Measurements from ENCODE around the gene PIK3CA. TPM values are rescaled to one million over a fixed set of nuclear protein-coding genes. Genes with fewer than 3 reads are reported as not detected.
"Not testable (repeated sequence)": the region's sequence is repeated elsewhere in the genome, so short reads cannot be mapped to it uniquely, and the experiment has no call there.

Gene PIK3CA
- total RNA-seq, 2 experiments from 2014 or later, result 14.1 to 20.8 TPM

GRCh38 chr3:179266701-179267211, 118.6 kb downstream of the PIK3CA start:
- no peak for TF ChIP-seq CTCF (IDR thresholded peaks at IDR 0.05)
- H3K36me3 Mint-ChIP-seq (ENCODE audit: low read depth), result no peaks in the 10 kb centered on the region
- H3K9me3 Mint-ChIP-seq, result no peaks in the 10 kb centered on the region
- intact Hi-C loops (cut with micrococcal nuclease), result no loop called here
- DNase-seq (no peak), ATAC-seq (no peak)
- no peak overlapping the region for H3K4me3 Mint-ChIP-seq
- POLR2A ChIA-PET, result no interaction called here
- CTCF ChIA-PET, result interaction anchor here (1.0 kb wide), 1 partner anchor 162 kb away, joined by 3 read pairs; no protein-coding TSS in a partner anchor
- no peak overlapping the region for H3K27ac Mint-ChIP-seq
- H3K27me3 Mint-ChIP-seq, result peaks cover 3% of the 10 kb centered on the region
- peaks cover 2% of the 10 kb centered on the region for H3K4me1 Mint-ChIP-seq (ENCODE audit: low read depth)

GRCh38 chr3:179268400-179269051, 120.4 kb downstream of the PIK3CA start:
- Mint-ChIP-seq H3K27me3 (peaks cover 4% of the 10 kb centered on the region), H3K36me3 (ENCODE audit: low read depth) (no peaks in the 10 kb centered on the region), H3K9me3 (no peaks in the 10 kb centered on the region), H3K4me1 (ENCODE audit: low read depth) (no peaks in the 10 kb centered on the region), H3K4me3 (no peak overlapping the region), H3K27ac (no peak overlapping the region)
- POLR2A ChIA-PET, result interaction anchor here (0.7 kb wide), 1 partner anchor 44 kb away, joined by 3 read pairs; no protein-coding TSS in a partner anchor
- TF ChIP-seq CTCF (IDR thresholded peaks at IDR 0.05), result no peak
- ATAC-seq (no peak), DNase-seq (no peak)
- intact Hi-C loops (cut with micrococcal nuclease), result no loop called here
- CTCF ChIA-PET, result interaction anchor here (1.3 kb wide), 1 partner anchor 253 kb away, joined by 3 read pairs; no protein-coding TSS in a partner anchor

- ChIA-PET CTCF (interaction anchor here (1.6 kb wide), 1 partner anchor 176 kb away, joined by 3 read pairs; no protein-coding TSS in a partner anchor), POLR2A (interaction anchor here (0.6 to 1.1 kb wide), 2 partner anchors 84 to 123 kb away, joined by 3 read pairs; no protein-coding TSS in a partner anchor)
- H3K36me3 Mint-ChIP-seq (ENCODE audit: low read depth), result no peaks in the 10 kb centered on the region
- TF ChIP-seq CTCF (IDR thresholded peaks at IDR 0.05), result no peak
- no peaks in the 10 kb centered on the region for H3K9me3 Mint-ChIP-seq
- ATAC-seq (no peak), DNase-seq (no peak)
- no peaks in the 10 kb centered on the region for H3K4me1 Mint-ChIP-seq (ENCODE audit: low read depth)
- intact Hi-C loops (cut with micrococcal nuclease), result no loop called here
- no peak overlapping the region for H3K4me3 Mint-ChIP-seq
- H3K27me3 Mint-ChIP-seq, result peaks cover 4% of the 10 kb centered on the region
- no peak overlapping the region for H3K27ac Mint-ChIP-seq
Measured at GRCh38 chr3:179269152-179269707, 121.1 kb downstream of the PIK3CA start.

- no peak overlapping the region for H3K4me3 Mint-ChIP-seq
Measured at GRCh38 chr3:179272385-179272784, 124.2 kb downstream of the PIK3CA start.

GRCh38 chr3:179274434-179274833, 126.3 kb downstream of the PIK3CA start:
- H3K27ac Mint-ChIP-seq; DNase-seq; POLR2A ChIA-PET; intact Hi-C loops (cut with micrococcal nuclease); H3K4me1 Mint-ChIP-seq (ENCODE audit: low read depth); ATAC-seq; H3K4me3 Mint-ChIP-seq; CTCF ChIA-PET; H3K36me3 Mint-ChIP-seq (ENCODE audit: low read depth); H3K9me3 Mint-ChIP-seq: not testable (repeated sequence)
- H3K27me3 Mint-ChIP-seq, result peaks cover 13% of the 10 kb centered on the region

More at GRCh38 chr3:179272385-179272784, 124.2 kb downstream of the PIK3CA start:
- no peak overlapping the region for H3K27ac Mint-ChIP-seq
- no peaks in the 10 kb centered on the region for H3K4me1 Mint-ChIP-seq (ENCODE audit: low read depth)
- H3K9me3 Mint-ChIP-seq, result no peaks in the 10 kb centered on the region
- TF ChIP-seq CTCF (IDR thresholded peaks at IDR 0.05), result no peak
- H3K36me3 Mint-ChIP-seq (ENCODE audit: low read depth), result no peaks in the 10 kb centered on the region
- no peak for DNase-seq
- peaks cover 8% of the 10 kb centered on the region for H3K27me3 Mint-ChIP-seq
- ATAC-seq, result no peak
- intact Hi-C loops (cut with micrococcal nuclease), result no loop called here
- POLR2A ChIA-PET, result no interaction called here
- CTCF ChIA-PET, result interaction anchor here (0.7 to 1.5 kb wide), 5 partner anchors 42 to 257 kb away, joined by 3 read pairs; no protein-coding TSS in a partner anchor

Data from activated CD8-positive, alpha-beta T cell treated with anti-CD3 and anti-CD28 coated beads for 36 hours (primary cell).